Mesothelial cell of epicardium (in vitro differentiated cells): Measurements from ENCODE around the gene DMXL1. TPM values are rescaled to one million over a fixed set of nuclear protein-coding genes. Genes with fewer than 3 reads are reported as not detected.

Source experiments
- DNase-seq, 2 experiments: peaks; one replicate each; pipeline ENCODE4 v3.0.0; 2021; ENCODE audit warnings: low spot score in 2 of 2; ENCODE audit not compliant: unreplicated experiment in 2 of 2
- H3K27ac Mint-ChIP-seq: 2 replicates; pipeline ENCODE4 v1.8.0; 2021; ENCODE audit warnings: mixed read lengths
- H3K27me3 Mint-ChIP-seq: 2 replicates; pipeline ENCODE4 v1.8.0; 2021; ENCODE audit warnings: low read depth, mixed read lengths
- H3K36me3 Mint-ChIP-seq: 2 replicates; pipeline ENCODE4 v1.8.0; 2021; ENCODE audit warnings: mixed read lengths
- H3K4me1 Mint-ChIP-seq: 2 replicates; pipeline ENCODE4 v1.8.0; 2021; ENCODE audit warnings: mixed read lengths
- H3K4me3 Mint-ChIP-seq: 2 replicates; pipeline ENCODE4 v1.8.0; 2021; ENCODE audit warnings: mild to moderate bottlenecking, moderate library complexity, mixed read lengths
- H3K9me3 Mint-ChIP-seq: 2 replicates; pipeline ENCODE4 v1.8.0; 2021; ENCODE audit warnings: mixed read lengths
- microRNA-seq: library from miRNA; unstranded; fragments of <30 nt; microRNA quantifications from one replicate; pipeline ENCODE4 v1.2.0, GENCODE V29; 2021; ENCODE audit warnings: inconsistent platforms, mixed read lengths
- total RNA-seq: library from RNA; stranded (reverse); gene quantifications from 3 replicates; pipeline ENCODE4 v1.2.1, GENCODE V29; 2021
- TF ChIP-seq, protein P1 (sequence below): fragments of 200-600 bp; sonication (generic); IDR thresholded peaks from one replicate; pipeline ENCODE4 v1.5.0; 2021; ENCODE audit warnings: antibody characterized with exemption; ENCODE audit not compliant: unreplicated experiment

Gene DMXL1
- total RNA-seq, 1 donor from 2014 or later = 74.9 TPM

DNA sequence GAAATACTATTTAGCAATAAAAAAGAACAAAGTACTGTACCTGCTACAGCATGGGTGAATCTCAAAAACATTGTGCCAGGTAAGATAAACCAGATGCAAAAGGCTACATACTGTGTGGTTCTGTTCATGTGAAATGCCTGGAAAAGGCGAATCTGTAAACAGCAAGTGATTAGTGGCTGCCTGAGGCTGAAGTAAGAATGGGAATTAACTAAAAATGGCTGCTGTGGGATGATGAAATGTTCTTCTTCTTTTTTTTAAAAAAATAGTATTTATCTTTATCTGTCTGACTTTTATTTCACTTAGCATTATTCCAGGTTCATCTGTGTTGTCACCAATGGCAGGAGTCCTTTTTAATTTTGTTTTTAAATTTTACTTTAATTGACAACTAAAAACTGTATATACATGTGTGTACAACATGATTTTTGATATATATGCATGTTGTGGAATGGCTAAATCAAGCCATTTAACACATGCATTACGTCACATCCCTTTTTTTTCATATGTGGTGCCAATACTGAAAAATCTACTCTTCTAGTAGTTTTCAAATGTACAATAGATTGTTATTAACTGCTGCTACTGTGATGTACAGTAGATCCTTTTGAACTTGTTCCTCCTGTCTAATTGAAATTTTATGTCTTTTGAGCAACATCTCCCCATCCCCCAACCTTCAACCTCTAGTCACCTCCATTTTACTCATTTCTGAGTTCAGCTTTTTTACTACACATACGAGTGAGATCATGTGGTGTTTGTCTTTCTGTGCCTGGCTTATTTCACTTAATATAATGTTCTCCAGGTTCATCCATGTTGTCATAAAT lies 222.0 kb downstream of the DMXL1 start:
- no peak overlapping the region for H3K4me3 Mint-ChIP-seq
- H3K36me3 Mint-ChIP-seq = peaks cover 10% of the 10 kb centered on the region
- H3K27me3 Mint-ChIP-seq = no peaks in the 10 kb centered on the region
- no peak for DNase-seq
- H3K9me3 Mint-ChIP-seq = peaks cover 5% of the 10 kb centered on the region
- TF ChIP-seq, protein P1, sequence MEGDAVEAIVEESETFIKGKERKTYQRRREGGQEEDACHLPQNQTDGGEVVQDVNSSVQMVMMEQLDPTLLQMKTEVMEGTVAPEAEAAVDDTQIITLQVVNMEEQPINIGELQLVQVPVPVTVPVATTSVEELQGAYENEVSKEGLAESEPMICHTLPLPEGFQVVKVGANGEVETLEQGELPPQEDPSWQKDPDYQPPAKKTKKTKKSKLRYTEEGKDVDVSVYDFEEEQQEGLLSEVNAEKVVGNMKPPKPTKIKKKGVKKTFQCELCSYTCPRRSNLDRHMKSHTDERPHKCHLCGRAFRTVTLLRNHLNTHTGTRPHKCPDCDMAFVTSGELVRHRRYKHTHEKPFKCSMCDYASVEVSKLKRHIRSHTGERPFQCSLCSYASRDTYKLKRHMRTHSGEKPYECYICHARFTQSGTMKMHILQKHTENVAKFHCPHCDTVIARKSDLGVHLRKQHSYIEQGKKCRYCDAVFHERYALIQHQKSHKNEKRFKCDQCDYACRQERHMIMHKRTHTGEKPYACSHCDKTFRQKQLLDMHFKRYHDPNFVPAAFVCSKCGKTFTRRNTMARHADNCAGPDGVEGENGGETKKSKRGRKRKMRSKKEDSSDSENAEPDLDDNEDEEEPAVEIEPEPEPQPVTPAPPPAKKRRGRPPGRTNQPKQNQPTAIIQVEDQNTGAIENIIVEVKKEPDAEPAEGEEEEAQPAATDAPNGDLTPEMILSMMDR = no peak
- H3K27ac Mint-ChIP-seq = no peak overlapping the region
- peaks cover 43% of the 10 kb centered on the region for H3K4me1 Mint-ChIP-seq

DNA sequence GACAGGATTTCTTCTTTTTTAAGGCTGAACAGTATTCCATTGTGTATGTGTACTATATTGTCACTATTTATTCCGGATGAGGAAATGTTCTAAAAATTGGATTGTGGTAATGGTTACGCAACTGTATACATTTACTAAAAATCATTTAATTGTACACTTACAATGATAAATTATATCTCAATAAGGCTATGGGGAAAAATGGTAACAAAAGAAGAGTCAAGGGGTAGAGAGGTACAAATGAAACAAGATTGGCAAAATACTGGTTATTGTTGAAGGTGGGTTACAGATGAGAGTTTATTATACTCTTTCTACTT lies 222.6 kb downstream of the DMXL1 start:
- TF ChIP-seq, protein P1 = no peak
- Mint-ChIP-seq H3K4me1 (peaks cover 39% of the 10 kb centered on the region), H3K27ac (no peak overlapping the region), H3K9me3 (peaks cover 5% of the 10 kb centered on the region), H3K27me3 (no peaks in the 10 kb centered on the region), H3K4me3 (no peak overlapping the region), H3K36me3 (peaks cover 10% of the 10 kb centered on the region)
- no peak for DNase-seq

Small RNA genes within 50 kb of the gene (microRNA-seq; reads per million reads assigned to microRNA genes)
- gene MIR5706 = not detected

Other genes with a start within 250 kb of the DMXL1 start
- 8.2 to 9.3 TPM (median 9.1 TPM) in 3 replicates for gene DTWD2, start 82.5 kb upstream of the DMXL1 start, total RNA-seq